H9 (cell line): ENCODE measurements around the gene CD2AP. TPM values are rescaled to one million over a fixed set of nuclear protein-coding genes. Genes with fewer than 3 reads are reported as not detected.
A peak's percentile ranks its signal among the peaks of the same experiment; 100 is the strongest.

ENCODE experiments used
- DNase-seq: peaks from one replicate; pipeline ENCODE4 v3.0.0-alpha.2; 2017
- H2AFZ ChIP-seq: one replicate; pipeline ENCODE4 v1.6.1; 2013; ENCODE audit warnings: mild to moderate bottlenecking, low read length, control low read depth, moderate library complexity
- H2AK5ac ChIP-seq: 2 replicates; pipeline ENCODE4 v1.6.1; 2013; ENCODE audit warnings: low read length, control low read depth, mixed read lengths; ENCODE audit not compliant: insufficient read length
- H2BK120ac ChIP-seq: one replicate; pipeline ENCODE4 v1.6.1; 2013; ENCODE audit warnings: low read depth, mild to moderate bottlenecking, low read length, control low read depth, inconsistent platforms; ENCODE audit not compliant: poor library complexity, severe bottlenecking
- H2BK12ac ChIP-seq: 2 replicates; pipeline ENCODE4 v1.6.1; 2013; ENCODE audit warnings: low read length, control low read depth, mixed read lengths, low read depth; ENCODE audit not compliant: insufficient read length
- H2BK15ac ChIP-seq: 2 replicates; pipeline ENCODE4 v1.6.1; 2013; ENCODE audit warnings: low read depth, low read length, control low read depth
- H2BK20ac ChIP-seq: one replicate; pipeline ENCODE4 v1.6.1; 2013; ENCODE audit warnings: low read depth, mild to moderate bottlenecking, low read length, control low read depth, inconsistent platforms; ENCODE audit not compliant: poor library complexity, severe bottlenecking
- H2BK5ac ChIP-seq: 2 replicates; pipeline ENCODE4 v1.6.1; 2013; ENCODE audit warnings: low read length, control low read depth, mixed read lengths; ENCODE audit not compliant: insufficient read length
- H3K14ac ChIP-seq: 2 replicates; pipeline ENCODE4 v1.6.1; 2013; ENCODE audit warnings: low read length, control low read depth; ENCODE audit not compliant: insufficient read depth
- H3K18ac ChIP-seq: 2 replicates; pipeline ENCODE4 v1.6.1; 2013; ENCODE audit warnings: low read depth, mild to moderate bottlenecking, mixed read lengths, low read length, control low read depth; ENCODE audit not compliant: insufficient read length
- H3K23ac ChIP-seq: 2 replicates; pipeline ENCODE4 v1.6.1; 2013; ENCODE audit warnings: low read length, control low read depth, mixed read lengths, low read depth; ENCODE audit not compliant: insufficient read length
- H3K23me2 ChIP-seq: 2 replicates; pipeline ENCODE4 v1.6.1; 2013; ENCODE audit warnings: low read depth, mild to moderate bottlenecking, mixed read lengths, low read length, control low read depth; ENCODE audit not compliant: insufficient read length, poor library complexity, severe bottlenecking
- H3K27ac ChIP-seq: 2 replicates; pipeline ENCODE4 v1.5.1; 2013; ENCODE audit warnings: low read length, control low read depth, mixed read lengths, low read depth; ENCODE audit not compliant: insufficient read length
- H3K27me3 ChIP-seq: 2 replicates; pipeline ENCODE4 v1.6.1; 2013; ENCODE audit warnings: low read length, control low read depth, inconsistent platforms; ENCODE audit not compliant: insufficient read depth
- H3K4ac ChIP-seq: 2 replicates; pipeline ENCODE4 v1.6.1; 2013; ENCODE audit warnings: low read depth, mild to moderate bottlenecking, control low read depth, inconsistent platforms, low read length, moderate library complexity
- H3K4me1 ChIP-seq: 2 replicates; pipeline ENCODE4 v1.6.1; 2013; ENCODE audit warnings: low read length, control low read depth, inconsistent platforms; ENCODE audit not compliant: insufficient read depth
- H3K4me2 ChIP-seq: 2 replicates; pipeline ENCODE4 v1.6.1; 2013; ENCODE audit warnings: low read length, control low read depth, mixed read lengths; ENCODE audit not compliant: insufficient read length, insufficient read depth
- H3K56ac ChIP-seq: 2 replicates; pipeline ENCODE4 v1.6.1; 2013; ENCODE audit warnings: low read depth, mild to moderate bottlenecking, mixed read lengths, low read length, control low read depth; ENCODE audit not compliant: insufficient read length
- H3K79me1 ChIP-seq: 2 replicates; pipeline ENCODE4 v1.6.1; 2013; ENCODE audit warnings: low read depth, mild to moderate bottlenecking, moderate library complexity, low read length, control low read depth, inconsistent platforms; ENCODE audit not compliant: insufficient read depth, poor library complexity, severe bottlenecking
- H3K79me2 ChIP-seq: 2 replicates; pipeline ENCODE4 v1.6.1; 2013; ENCODE audit warnings: low read length, control low read depth, inconsistent platforms; ENCODE audit not compliant: insufficient read depth
- H3K9ac ChIP-seq: 2 replicates; pipeline ENCODE4 v1.6.1; 2013; ENCODE audit warnings: low read length, control low read depth, mixed read lengths; ENCODE audit not compliant: insufficient read length; ENCODE audit errors: extremely low read depth
- H3K9me3 ChIP-seq: one replicate; pipeline ENCODE4 v1.6.1; 2013; ENCODE audit warnings: low read depth, low read length, inconsistent platforms; ENCODE audit not compliant: control insufficient read depth
- H3T11ph ChIP-seq: one replicate; pipeline ENCODE4 v1.6.1; 2013; ENCODE audit warnings: mild to moderate bottlenecking, low read length, control low read depth, inconsistent platforms
- H4K20me1 ChIP-seq: one replicate; pipeline ENCODE4 v1.6.1; 2013; ENCODE audit not compliant: control insufficient read depth, insufficient read length, insufficient read depth
- H4K5ac ChIP-seq: 2 replicates; pipeline ENCODE4 v1.6.1; 2013; ENCODE audit warnings: low read depth, mild to moderate bottlenecking, mixed read lengths, low read length, control low read depth; ENCODE audit not compliant: insufficient read length
- H4K8ac ChIP-seq: replicated peaks from 2 replicates; pipeline ENCODE4 v1.6.1; 2013; ENCODE audit warnings: low read length, control low read depth, mixed read lengths, low read depth; ENCODE audit not compliant: insufficient read length
- H4K91ac ChIP-seq: 2 replicates; pipeline ENCODE4 v1.6.1; 2013; ENCODE audit warnings: low read depth, mild to moderate bottlenecking, moderate library complexity, mixed read lengths, low read length, control low read depth; ENCODE audit not compliant: insufficient read length
- H3K27ac Mint-ChIP-seq, 3 experiments: 2 replicates in 2 of 3; 3 replicates in 1 of 3; pipeline ENCODE4 v1.8.0; 2020 to 2021; ENCODE audit warnings: mixed read lengths in 3 of 3, mild to moderate bottlenecking in 1 of 3, moderate library complexity in 1 of 3
- H3K27me3 Mint-ChIP-seq: 2 replicates; pipeline ENCODE4 v1.8.0; 2021; ENCODE audit warnings: low read depth, mild to moderate bottlenecking, moderate library complexity, mixed read lengths
- H3K36me3 Mint-ChIP-seq, 3 experiments: 2 replicates in 2 of 3; 3 replicates in 1 of 3; pipeline ENCODE4 v1.8.0; 2020 to 2021; ENCODE audit warnings: low read depth in 3 of 3, mixed read lengths in 3 of 3; ENCODE audit not compliant: insufficient read depth in 1 of 3
- H3K4me1 Mint-ChIP-seq, 2 experiments: 2 replicates each; pipeline ENCODE4 v1.8.0; 2020; ENCODE audit warnings: mixed read lengths in 2 of 2
- H3K4me3 Mint-ChIP-seq, 2 experiments: 2 replicates in 1 of 2; 3 replicates in 1 of 2; pipeline ENCODE4 v1.8.0; 2020 to 2021; ENCODE audit warnings: mild to moderate bottlenecking in 2 of 2, mixed read lengths in 2 of 2, moderate library complexity in 1 of 2
- H3K9me3 Mint-ChIP-seq, 2 experiments: 2 replicates in 1 of 2; 3 replicates in 1 of 2; pipeline ENCODE4 v1.8.0; 2020; ENCODE audit warnings: mild to moderate bottlenecking in 2 of 2, mixed read lengths in 2 of 2, moderate library complexity in 1 of 2
- WGBS: extraction: QIAGEN DNeasy Blood & Tissue Kit; methylation state at CpG from one replicate; pipeline ENCODE4 v1.1.7; 2013; ENCODE audit warnings: missing lambda C conversion rate, low lambda C conversion rate, mixed read lengths; ENCODE audit not compliant: insufficient read length; ENCODE audit errors: extremely low coverage; 5-methylcytosine and 5-hydroxymethylcytosine counted together
- total RNA-seq: library from RNA; stranded (reverse); gene quantifications from 2 replicates; pipeline ENCODE4 v1.2.1, GENCODE V29; 2021
- TF ChIP-seq, protein P1 (sequence below): fragments of 200-600 bp; sonication (generic); conservative IDR thresholded peaks from 3 replicates; pipeline ENCODE4 v1.8.0; 2021; ENCODE audit warnings: antibody characterized with exemption, mild to moderate bottlenecking

The CD2AP gene
- total RNA-seq, 1 experiment from 2014 or later = 50.1 TPM

DNA sequence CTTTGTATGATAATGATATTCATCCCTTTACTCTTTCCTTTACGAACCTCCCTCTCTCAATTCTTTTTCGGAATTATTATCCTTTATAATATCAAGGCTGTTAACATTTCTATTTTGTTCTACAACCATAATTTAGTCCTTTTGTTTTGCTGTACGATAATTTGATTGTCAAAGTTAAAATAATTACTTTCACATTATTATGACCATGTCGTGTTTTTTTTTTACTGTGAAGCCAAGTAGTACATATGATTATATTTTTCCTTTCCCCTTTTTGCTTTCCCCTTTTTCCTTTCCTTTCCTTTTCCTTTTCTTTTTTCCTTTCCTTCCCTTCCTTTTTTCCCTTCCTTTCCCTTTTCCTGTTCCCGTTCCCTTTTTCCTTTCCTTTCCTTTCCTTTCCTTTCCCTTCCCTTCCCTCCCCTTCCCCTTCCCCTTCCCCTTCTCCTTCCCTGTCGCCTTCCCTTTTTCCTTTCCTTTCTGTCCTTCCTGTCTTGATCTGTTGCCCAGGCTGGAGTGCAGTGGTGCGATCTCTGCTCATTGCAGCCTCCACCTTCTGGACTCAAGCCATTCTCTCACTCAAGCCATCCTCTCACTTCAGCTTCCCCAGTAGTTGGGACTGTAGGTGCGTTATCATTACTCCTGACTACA is 19.5 kb downstream of the CD2AP start:
- peak overlapping the region in 2 of 3 experiments; percentile 81; a peak in 4 of 7 replicates for H3K27ac Mint-ChIP-seq

More for the DNA sequence above, 19.5 kb downstream of the CD2AP start:
- Histone ChIP-seq H3K79me2 (peaks cover 55% of the 10 kb centered on the region), H3K27ac (no peak overlapping the region), H3K9me3 (no peaks in the 10 kb centered on the region), H2AK5ac (no peak overlapping the region), H4K5ac (no peak overlapping the region), H4K20me1 (no peaks in the 10 kb centered on the region), H3K9ac (no peak overlapping the region), H3K4ac (no peak overlapping the region), H2BK5ac (no peak overlapping the region), H3K4me1 (peaks cover 8% of the 10 kb centered on the region; the same call in 1 of the 2 replicates), H2BK12ac (no peak overlapping the region), H3T11ph (no peak overlapping the region), H3K14ac (no peak overlapping the region), H3K4me2 (no peak overlapping the region), H3K18ac (no peak overlapping the region), H4K8ac (no peak overlapping the region), H3K56ac (no peak overlapping the region), H3K27me3 (no peaks in the 10 kb centered on the region), H3K23ac (no peak overlapping the region), H2AFZ (no peak overlapping the region), H2BK20ac (no peak overlapping the region), H2BK120ac (no peak overlapping the region), H3K79me1 (peaks cover 4% of the 10 kb centered on the region), H3K23me2 (no peaks in the 10 kb centered on the region), H2BK15ac (no peak overlapping the region), H4K91ac (no peak overlapping the region)
- Mint-ChIP-seq H3K36me3 (no peaks in the 10 kb centered on the region; a peak in 1 of 7 replicates), H3K4me1 (peaks cover 69 to 83% of the 10 kb centered on the region in 2 experiments), H3K9me3 (no peaks in the 10 kb centered on the region), H3K4me3 (no peak overlapping the region), H3K27me3 (no peaks in the 10 kb centered on the region)
- WGBS = no CpG with 5 or more reads among the region's 8 CpGs
- TF ChIP-seq, protein P1, sequence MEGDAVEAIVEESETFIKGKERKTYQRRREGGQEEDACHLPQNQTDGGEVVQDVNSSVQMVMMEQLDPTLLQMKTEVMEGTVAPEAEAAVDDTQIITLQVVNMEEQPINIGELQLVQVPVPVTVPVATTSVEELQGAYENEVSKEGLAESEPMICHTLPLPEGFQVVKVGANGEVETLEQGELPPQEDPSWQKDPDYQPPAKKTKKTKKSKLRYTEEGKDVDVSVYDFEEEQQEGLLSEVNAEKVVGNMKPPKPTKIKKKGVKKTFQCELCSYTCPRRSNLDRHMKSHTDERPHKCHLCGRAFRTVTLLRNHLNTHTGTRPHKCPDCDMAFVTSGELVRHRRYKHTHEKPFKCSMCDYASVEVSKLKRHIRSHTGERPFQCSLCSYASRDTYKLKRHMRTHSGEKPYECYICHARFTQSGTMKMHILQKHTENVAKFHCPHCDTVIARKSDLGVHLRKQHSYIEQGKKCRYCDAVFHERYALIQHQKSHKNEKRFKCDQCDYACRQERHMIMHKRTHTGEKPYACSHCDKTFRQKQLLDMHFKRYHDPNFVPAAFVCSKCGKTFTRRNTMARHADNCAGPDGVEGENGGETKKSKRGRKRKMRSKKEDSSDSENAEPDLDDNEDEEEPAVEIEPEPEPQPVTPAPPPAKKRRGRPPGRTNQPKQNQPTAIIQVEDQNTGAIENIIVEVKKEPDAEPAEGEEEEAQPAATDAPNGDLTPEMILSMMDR = no peak
- no peak for DNase-seq
